ENCODE results near the gene SUMF1.
A peak's percentile ranks its signal among the peaks of the same experiment; 100 is the strongest.

DNA sequence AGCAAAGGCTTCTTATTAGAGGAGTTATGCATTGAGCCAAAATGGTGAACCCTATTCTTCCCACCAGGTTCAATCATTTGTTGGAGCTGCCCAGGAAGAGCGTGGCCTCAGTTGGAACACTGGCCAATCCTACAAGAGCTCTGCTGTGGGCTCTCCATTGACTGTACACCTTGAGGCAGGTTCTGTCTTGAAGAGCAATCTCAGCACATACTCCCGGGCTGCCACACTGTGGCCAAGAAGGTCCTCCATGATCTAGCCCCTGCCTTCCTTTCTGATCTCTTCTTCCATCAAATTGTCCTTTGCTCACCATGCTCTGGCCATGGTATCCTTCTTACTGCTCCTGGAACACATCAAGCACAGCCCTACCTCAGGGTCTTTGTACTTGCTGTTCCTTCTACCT is 5.7 kb upstream of the SUMF1 start:
- TF ChIP-seq, protein P1, sequence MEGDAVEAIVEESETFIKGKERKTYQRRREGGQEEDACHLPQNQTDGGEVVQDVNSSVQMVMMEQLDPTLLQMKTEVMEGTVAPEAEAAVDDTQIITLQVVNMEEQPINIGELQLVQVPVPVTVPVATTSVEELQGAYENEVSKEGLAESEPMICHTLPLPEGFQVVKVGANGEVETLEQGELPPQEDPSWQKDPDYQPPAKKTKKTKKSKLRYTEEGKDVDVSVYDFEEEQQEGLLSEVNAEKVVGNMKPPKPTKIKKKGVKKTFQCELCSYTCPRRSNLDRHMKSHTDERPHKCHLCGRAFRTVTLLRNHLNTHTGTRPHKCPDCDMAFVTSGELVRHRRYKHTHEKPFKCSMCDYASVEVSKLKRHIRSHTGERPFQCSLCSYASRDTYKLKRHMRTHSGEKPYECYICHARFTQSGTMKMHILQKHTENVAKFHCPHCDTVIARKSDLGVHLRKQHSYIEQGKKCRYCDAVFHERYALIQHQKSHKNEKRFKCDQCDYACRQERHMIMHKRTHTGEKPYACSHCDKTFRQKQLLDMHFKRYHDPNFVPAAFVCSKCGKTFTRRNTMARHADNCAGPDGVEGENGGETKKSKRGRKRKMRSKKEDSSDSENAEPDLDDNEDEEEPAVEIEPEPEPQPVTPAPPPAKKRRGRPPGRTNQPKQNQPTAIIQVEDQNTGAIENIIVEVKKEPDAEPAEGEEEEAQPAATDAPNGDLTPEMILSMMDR (optimal IDR thresholded peaks at IDR 0.05 in 1 of 3, IDR thresholded peaks at IDR 0.05 in 1 of 3, conservative IDR thresholded peaks at IDR 0.05 in 1 of 3; ENCODE audit: extremely low read depth in 1 of 3, insufficient read depth in 2 of 3, low read length in 3 of 3), result peak in 1 of 3 experiments; percentile 6
- TF ChIP-seq EZH2 (IDR thresholded peaks at IDR 0.05; ENCODE audit: low read length), result no peak

Data from keratinocyte (primary cell).